Subcutaneous adipose tissue (tissue), 4 donors: ENCODE data around the gene C17orf67. TPM values are rescaled to one million over a fixed set of nuclear protein-coding genes. Genes with fewer than 3 reads are reported as not detected.

Source experiments
- CTCF ChIP-seq: fragments of 450-650 bp; IDR thresholded peaks from one replicate; pipeline ENCODE4 v1.5.1; 2016; ENCODE audit warnings: low read depth, mild to moderate bottlenecking, control low read depth, antibody characterized with exemption, moderate library complexity
- total RNA-seq, 4 donors: library from RNA; depleted of rRNA; stranded (reverse); fragments of >200 nt; gene quantifications; one replicate each; pipeline ENCODE4 v1.1.0, GENCODE V29; 2016

C17orf67 gene
- total RNA-seq, result 1 to 10 TPM in 2 of 4 donors, under 1 TPM in 1, not detected in 1; 0.66 to 1.3 (median 1.2) TPM

DNA sequence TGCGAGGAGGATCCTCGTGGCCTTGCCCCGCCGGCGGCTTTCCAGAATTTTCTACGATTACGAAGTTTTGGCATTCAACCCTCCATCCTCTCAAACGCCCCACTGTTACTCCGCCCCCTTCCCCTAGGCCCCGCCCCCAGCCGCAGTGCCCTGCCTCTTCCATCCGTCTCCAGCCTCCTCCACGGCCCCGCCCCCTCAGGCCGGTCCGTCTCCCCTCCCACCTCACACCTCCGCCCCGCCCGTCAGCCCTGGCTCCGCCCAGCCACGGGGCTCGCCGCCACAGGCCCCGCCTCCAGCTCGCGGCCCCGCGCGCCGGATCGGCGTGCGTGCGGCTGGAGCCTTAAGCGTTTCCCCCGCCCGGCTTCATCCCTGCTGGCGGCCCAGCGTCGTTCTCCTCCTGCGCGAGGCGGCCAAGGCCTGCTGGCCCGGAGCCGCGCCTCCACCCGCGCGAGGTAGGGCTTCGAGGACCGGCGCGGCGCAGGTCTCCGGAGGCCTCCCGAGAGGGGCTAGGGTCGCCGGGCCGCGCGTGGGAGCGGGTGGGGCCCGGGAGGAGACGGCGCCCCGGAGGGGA, at the start of gene C17orf67, which contains the start of gene DGKE:
Gene C17orf67, minus strand, starts transcription at position 112 of the 571 bp plus-strand sequence. CDS start 18,110 bp downstream, outside the sequence.
Gene DGKE, plus strand, starts transcription at position 343 of the 571 bp plus-strand sequence. CDS start 645 bp downstream, outside the sequence.
- no peak for TF ChIP-seq CTCF

DNA sequence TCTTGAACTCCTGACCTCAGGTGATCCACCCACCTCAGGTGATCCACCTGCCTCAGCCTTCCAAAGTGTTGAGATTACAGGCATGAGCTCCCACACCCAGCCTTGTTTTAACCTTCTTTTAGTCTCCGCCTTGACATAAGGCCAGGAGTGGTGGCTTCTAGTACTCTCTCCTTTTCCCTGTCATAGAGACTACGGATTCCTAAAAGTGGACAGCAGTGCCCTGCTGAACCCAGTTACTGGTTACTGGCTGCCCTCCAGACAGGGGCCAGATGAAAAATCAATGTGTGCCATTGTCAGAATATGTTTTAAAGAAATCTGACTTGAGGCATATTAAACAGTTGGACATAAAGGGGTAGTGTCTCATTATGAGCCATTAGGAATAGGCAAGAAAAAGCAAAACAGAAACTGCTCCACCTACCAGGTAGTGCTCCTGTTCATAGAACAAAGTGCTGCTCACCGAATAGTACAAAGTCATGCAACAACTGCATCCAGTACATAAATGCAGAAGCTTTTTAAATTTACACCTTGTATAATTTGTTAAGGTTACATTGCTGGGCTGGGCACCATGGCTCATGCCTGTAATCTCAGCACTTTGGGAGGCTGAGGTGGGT, 48.1 kb upstream of the C17orf67 start:
- no peak for TF ChIP-seq CTCF

GRCh38 chr17:56880571-56880970, 46.9 kb upstream of the C17orf67 start:
- TF ChIP-seq CTCF, result no peak

- no peak for TF ChIP-seq CTCF
Measured at GRCh38 chr17:56880133-56880532, 46.4 kb upstream of the C17orf67 start.

DNA sequence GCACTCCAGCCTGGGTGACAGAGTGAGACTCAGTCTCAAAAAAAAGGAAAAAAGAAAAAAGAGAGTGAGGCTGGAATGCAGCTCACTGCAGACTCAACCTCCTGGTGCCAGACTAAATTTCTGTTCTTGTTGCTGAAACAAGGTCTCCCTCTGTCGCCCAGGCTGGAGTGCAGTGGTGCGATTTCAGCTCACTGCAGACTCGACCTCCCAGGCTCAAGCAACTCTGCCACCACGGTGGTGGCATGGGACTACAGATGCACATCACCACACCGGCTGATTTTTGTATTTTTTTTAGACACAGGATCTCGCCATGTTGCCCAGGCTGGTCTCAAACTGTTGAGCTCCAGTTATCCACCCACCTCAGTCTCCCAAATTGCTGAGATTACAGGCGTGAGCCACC, 45.6 kb upstream of the C17orf67 start:
- TF ChIP-seq CTCF, result no peak

GRCh38 chr17:56876766-56877179, 43.1 kb upstream of the C17orf67 start:
- no peak for TF ChIP-seq CTCF

GRCh38 chr17:56870081-56870651, 36.4 kb upstream of the C17orf67 start:
- no peak for TF ChIP-seq CTCF
